HepG2 (cell line): ENCODE results near the gene FKBP10. TPM values are rescaled to one million over a fixed set of nuclear protein-coding genes. Genes with fewer than 3 reads are reported as not detected.

Experiments
- ATAC-seq: fragments of 200-7000 bp; cut with Tn5 transposase; 3 replicates; pipeline ENCODE4 v1.9.1; 2020; ENCODE audit warnings: mild to moderate bottlenecking, moderate library complexity
- BruUV-seq: library from RNA; stranded (reverse); fragments of 400-500 nt; replicated peaks from 2 replicates; lab custom pipeline; 2021; lab: Mats Ljungman, UMichigan
- CTCF ChIA-PET: fragments of 300-600 bp; formaldehyde crosslinking; extraction: SDS; loops from one replicate; lab custom pipeline; 2021; ENCODE audit warnings: low total read pairs, inconsistent platforms, low intra/inter-chr PET ratio; lab: Yijun Ruan, JAX
- POLR2A ChIA-PET: fragments of 350-600 bp; sonication (Branson Sonifier 250); formaldehyde crosslinking; loops from one replicate; lab custom pipeline; 2020; ENCODE audit warnings: antibody characterized with exemption, inconsistent platforms; lab: Yijun Ruan, JAX
- DNase-seq: peaks from one replicate; pipeline ENCODE4 v3.0.0-alpha.2; 2015; ENCODE audit warnings: low spot score
- FAIRE-seq: peaks from 3 replicates; lab custom pipeline; 2011; peaks lifted over from hg19 to GRCh38; lab: Jason Lieb, UNC
- H2AFZ ChIP-seq: one replicate; pipeline ENCODE4 v1.6.1; 2011; ENCODE audit warnings: low read length, inconsistent platforms
- H3K27ac ChIP-seq: fragments of 300-600 bp; 3 replicates; pipeline ENCODE4 v1.8.0; 2011; ENCODE audit warnings: mixed run types, mild to moderate bottlenecking, mixed read lengths, low read length, inconsistent platforms; ENCODE audit not compliant: insufficient read depth; ENCODE audit errors: extremely low read length
- H3K27me3 ChIP-seq, 2 experiments: fragments of 200-600 bp in 1 of 2; 2 replicates in 1 of 2; 3 replicates in 1 of 2; pipeline versions ENCODE4 v1.6.0 to v1.8.0; 2011; ENCODE audit warnings: low read length in 2 of 2, mild to moderate bottlenecking in 2 of 2, moderate library complexity in 2 of 2, inconsistent platforms in 1 of 2; ENCODE audit not compliant: insufficient read depth in 2 of 2, control insufficient read depth in 1 of 2
- H3K36me3 ChIP-seq, 2 experiments: fragments of 200-600 bp in 1 of 2; replicated peaks in 1 of 2; 2 replicates in 1 of 2; 3 replicates in 1 of 2; pipeline versions ENCODE4 v1.5.1 to v1.8.0; 2011; ENCODE audit warnings: low read length in 2 of 2, inconsistent platforms in 1 of 2; ENCODE audit not compliant: insufficient read depth in 2 of 2, control insufficient read depth in 1 of 2
- H3K4me1 ChIP-seq: 2 replicates; pipeline ENCODE4 v1.5.1; 2012; ENCODE audit warnings: low read length, inconsistent platforms; ENCODE audit not compliant: insufficient read depth
- H3K4me2 ChIP-seq: 2 replicates; pipeline ENCODE4 v1.6.0; 2011; ENCODE audit warnings: low read depth, low read length, inconsistent platforms
- H3K4me3 ChIP-seq, 3 experiments: fragments of 200-600 bp in 1 of 3; sonication (generic), shearing (Covaris generic) in 1 of 3; replicated peaks in 1 of 3; 2 replicates each; pipeline ENCODE4 v1.5.1; 2011 to 2016; ENCODE audit warnings: low read length in 3 of 3, inconsistent platforms in 2 of 3, low read depth in 2 of 3, mild to moderate bottlenecking in 2 of 3, control low read depth in 1 of 3, mixed read lengths in 1 of 3; ENCODE audit not compliant: insufficient read depth in 1 of 3
- H3K79me2 ChIP-seq: one replicate; pipeline ENCODE4 v1.6.1; 2011; ENCODE audit warnings: low read length, inconsistent platforms; ENCODE audit not compliant: insufficient read depth
- H3K9ac ChIP-seq: 2 replicates; pipeline ENCODE4 v1.6.0; 2011; ENCODE audit warnings: mild to moderate bottlenecking, low read depth, low read length, inconsistent platforms; ENCODE audit not compliant: insufficient read depth
- H3K9me3 ChIP-seq: 2 replicates; pipeline ENCODE4 v1.5.1; 2012; ENCODE audit warnings: mild to moderate bottlenecking, low read length
- H4K20me1 ChIP-seq: 2 replicates; pipeline ENCODE4 v1.6.0; 2011; ENCODE audit warnings: inconsistent platforms, mild to moderate bottlenecking, low read length, moderate library complexity; ENCODE audit not compliant: insufficient read depth
- HIVEP1 ChIP-seq: sonication (generic); formaldehyde crosslinking; IDR thresholded peaks from 2 replicates; pipeline ENCODE4 v1.4.0; 2020; ENCODE audit warnings: mild to moderate bottlenecking, missing genetic modification reagents
- IKZF1 ChIP-seq: fragments of 450-650 bp; IDR thresholded peaks from 2 replicates; pipeline ENCODE4 v1.7.1; 2016
- NR2F2 ChIP-seq: IDR thresholded peaks from 2 replicates; pipeline ENCODE4 v1.6.1; 2012; ENCODE audit warnings: low read depth, inconsistent platforms, borderline replicate concordance
- SAP130 ChIP-seq: IDR thresholded peaks from 2 replicates; pipeline ENCODE4 v1.6.1; 2016; ENCODE audit warnings: low read depth
- TRIM22 ChIP-seq: fragments of 450-650 bp; IDR thresholded peaks from 2 replicates; pipeline ENCODE4 v1.6.1; 2017
- USF2 ChIP-seq, 2 experiments: sonication (generic) in 1 of 2; formaldehyde crosslinking in 1 of 2; IDR thresholded peaks; 2 replicates each; pipeline versions ENCODE4 v1.5.1 to v1.6.1; 2011 to 2020; ENCODE audit warnings: borderline replicate concordance in 1 of 2, low read depth in 1 of 2, low read length in 1 of 2, mild to moderate bottlenecking in 1 of 2, missing genetic modification reagents in 1 of 2, moderate library complexity in 1 of 2
- ZBTB2 ChIP-seq: sonication (generic); formaldehyde crosslinking; IDR thresholded peaks from 2 replicates; pipeline ENCODE4 v1.8.0; 2022; ENCODE audit warnings: low read depth, missing genetic modification reagents
- ZBTB7B ChIP-seq: sonication (generic); formaldehyde crosslinking; IDR thresholded peaks from 2 replicates; pipeline ENCODE4 v1.4.0; 2020; ENCODE audit warnings: missing genetic modification reagents
- ZNF275 ChIP-seq: sonication (generic); formaldehyde crosslinking; IDR thresholded peaks from 2 replicates; pipeline ENCODE4 v1.8.0; 2022; ENCODE audit warnings: missing genetic modification reagents, mild to moderate bottlenecking, inconsistent platforms, borderline replicate concordance
- ZNF333 ChIP-seq: sonication (generic); formaldehyde crosslinking; IDR thresholded peaks from 2 replicates; pipeline ENCODE4 v1.4.0; 2020; ENCODE audit warnings: mild to moderate bottlenecking, missing genetic modification reagents, borderline replicate concordance
- ZNF451 ChIP-seq: sonication (generic); formaldehyde crosslinking; IDR thresholded peaks from 2 replicates; pipeline ENCODE4 v1.5.0; 2020; ENCODE audit warnings: mild to moderate bottlenecking, missing genetic modification reagents
- ZNF576 ChIP-seq: sonication (generic); formaldehyde crosslinking; IDR thresholded peaks from 2 replicates; pipeline ENCODE4 v1.4.0; 2020; ENCODE audit warnings: mild to moderate bottlenecking, missing genetic modification reagents
- ZNF704 ChIP-seq: sonication (generic); formaldehyde crosslinking; IDR thresholded peaks from 2 replicates; pipeline ENCODE4 v1.8.1; 2023; ENCODE audit warnings: mild to moderate bottlenecking, inconsistent platforms, moderate library complexity, missing genetic modification reagents, borderline replicate concordance
- ZNF737 ChIP-seq: sonication (generic); formaldehyde crosslinking; IDR thresholded peaks from 2 replicates; pipeline ENCODE4 v1.5.0; 2020; ENCODE audit warnings: missing genetic modification reagents, mild to moderate bottlenecking, borderline replicate concordance
- ZNF761 ChIP-seq: sonication (generic); formaldehyde crosslinking; conservative IDR thresholded peaks from 2 replicates; pipeline ENCODE4 v1.4.0; 2020; ENCODE audit warnings: mild to moderate bottlenecking, missing genetic modification reagents
- ZNF83 ChIP-seq: sonication (generic); formaldehyde crosslinking; IDR thresholded peaks from 2 replicates; pipeline ENCODE4 v1.4.0; 2020; ENCODE audit warnings: missing genetic modification reagents, mild to moderate bottlenecking, borderline replicate concordance
- WGBS: methylation state at CpG from one replicate; pipeline ENCODE4 v1.1.6; 2017; ENCODE audit warnings: low lambda C conversion rate; 5-methylcytosine and 5-hydroxymethylcytosine counted together
- in situ Hi-C: cut with HindIII; loops from 2 replicates; pipeline ENCODE4 v1.10.0; 2017; ENCODE audit warnings: low pct_unique_long_range_greater_than_20kb; ENCODE audit not compliant: extremely low pct_ligation_motif_present
- intact Hi-C: fragments of 100-400 bp; cut with micrococcal nuclease; formaldehyde crosslinking; loops from one replicate; pipeline ENCODE4 v1.10.0; 2022; ENCODE audit not compliant: unreplicated experiment
- polyA plus RNA-seq, 8 experiments: library from polyadenylated mRNA; depleted of rRNA in 3 of 8; stranded (reverse) in 7 of 8; unstranded in 1 of 8; fragments of >200 nt; fragmentation: Illumina TruSeq in 4 of 8; extraction: Trizol in 4 of 8; gene quantifications; 2 replicates each; pipeline versions ENCODE4 v1.2.1 to v1.2.3, GENCODE V29; 2011 to 2016; ENCODE audit warnings: low read depth in 4 of 8, missing spikeins in 1 of 8, mixed read lengths in 1 of 8; ENCODE audit not compliant: insufficient read depth in 1 of 8
- total RNA-seq, 5 experiments: library from RNA; depleted of rRNA; stranded (reverse); fragments of >200 nt; fragmentation: Illumina TruSeq; extraction: Trizol; gene quantifications; 2 replicates each; pipeline ENCODE4 v1.2.3, GENCODE V29; 2016; ENCODE audit warnings: low read depth in 1 of 5

The FKBP10 gene
- total and polyA plus RNA-seq, 2 of the 13 experiments (the other 11 are each of a cell fraction or from before 2014, with no cell fraction given), result 149 to 573 TPM

GRCh38 chr17:41772218-41772585 is 40.6 kb upstream of the FKBP10 start:
- Histone ChIP-seq H3K9ac (peak overlapping the region; percentile 60), H3K79me2 (no peaks in the 10 kb centered on the region), H3K27ac (peak overlapping the region; percentile 80), H3K4me2 (peak overlapping the region; percentile 84), H2AFZ (no peak overlapping the region), H3K4me3 (peak overlapping the region in 1 of 3 experiments; percentile 67; a peak in 2 of 6 replicates), H3K36me3 (peaks cover 14 to 37% of the 10 kb centered on the region in 2 experiments), H4K20me1 (no peaks in the 10 kb centered on the region), H3K9me3 (no peaks in the 10 kb centered on the region), H3K4me1 (peaks cover 45% of the 10 kb centered on the region), H3K27me3 (no peaks in the 10 kb centered on the region)
- BruUV-seq, result no TSS peak
- peak; percentile 6 for ATAC-seq
- POLR2A ChIA-PET, result interaction anchor here (1.0 to 3.2 kb wide), 4 partner anchors 14 to 40 kb away, joined by 3 to 62 read pairs (median 14); partner anchors contain the start of genes FKBP10, JUP and P3H4
- no peak for DNase-seq
- in situ Hi-C loops, result no loop called here
- CTCF ChIA-PET, result interaction anchor here (1.3 kb wide), 1 partner anchor 35 kb away, joined by 4 read pairs; no protein-coding TSS in a partner anchor
- 88% methylated on average over 4 of the region's 4 CpGs for WGBS
- FAIRE-seq, result no peak
- intact Hi-C loops, result no loop called here
- TF ChIP-seq ZBTB7B (CRISPR knock-in tag) (no peak), ZNF451 (CRISPR knock-in tag) (no peak), ZBTB2 (CRISPR knock-in tag) (no peak), USF2 (IDR thresholded peaks at IDR 0.05; ENCODE audit: low read depth, low read length) (no peak), USF2 (CRISPR knock-in tag; IDR thresholded peaks at IDR 0.05; ENCODE audit: borderline replicate concordance) (peak; percentile 1; the same call in 1 of the 2 replicates), IKZF1 (no peak), HIVEP1 (CRISPR knock-in tag) (no peak), ZNF83 (CRISPR knock-in tag) (0 out of 2 replicates have a peak, but pooled peaks have one; percentile 4), TRIM22 (no peak), ZNF761 (no peak), SAP130 (CRISPR knock-in tag) (no peak), ZNF704 (no peak), ZNF333 (CRISPR knock-in tag) (peak; percentile 46; the same call in 1 of the 2 replicates), ZNF576 (CRISPR knock-in tag) (0 out of 2 replicates have a peak, but pooled peaks have one; percentile 7), ZNF275 (CRISPR knock-in tag) (0 out of 2 replicates have a peak, but pooled peaks have one; percentile 72), NR2F2 (no peak), ZNF737 (0 out of 2 replicates have a peak, but pooled peaks have one; percentile 8)
